GM18873 (cell line): ENCODE data around the gene TPCN2.

Experiments
- ATAC-seq: cut with Tn5 transposase; IDR thresholded peaks from one replicate; pipeline ENCODE4 v1.9.1; 2021; ENCODE audit warnings: mild to moderate bottlenecking, moderate library complexity, moderate number of reproducible peaks; ENCODE audit not compliant: unreplicated experiment, low FRiP score

TPCN2 gene

GRCh38 chr11:69108030-69108429, 59.3 kb downstream of the TPCN2 start:
- no peak for ATAC-seq

- ATAC-seq = no peak
Observed at GRCh38 chr11:69108559-69108958, 59.8 kb downstream of the TPCN2 start.

- ATAC-seq = no peak
Observed at GRCh38 chr11:69109101-69109500, 60.4 kb downstream of the TPCN2 start.

- no peak for ATAC-seq
Observed at GRCh38 chr11:69110451-69110850, 61.7 kb downstream of the TPCN2 start.

GRCh38 chr11:69111624-69112542, 63.2 kb downstream of the TPCN2 start:
- no peak for ATAC-seq

GRCh38 chr11:69113226-69113625, 64.5 kb downstream of the TPCN2 start:
- no peak for ATAC-seq

GRCh38 chr11:69113646-69114340, 65.1 kb downstream of the TPCN2 start:
- ATAC-seq = no peak

- ATAC-seq = no peak
Observed at GRCh38 chr11:69114362-69114761, 65.6 kb downstream of the TPCN2 start.

- ATAC-seq = no peak
Observed at GRCh38 chr11:69114811-69115523, 66.2 kb downstream of the TPCN2 start.

- ATAC-seq = no peak
Observed at GRCh38 chr11:69115586-69116560, 67.1 kb downstream of the TPCN2 start.

GRCh38 chr11:69116671-69117070, 67.9 kb downstream of the TPCN2 start:
- no peak for ATAC-seq

GRCh38 chr11:69119190-69119589, 70.5 kb downstream of the TPCN2 start:
- no peak for ATAC-seq

- ATAC-seq = no peak
Observed at GRCh38 chr11:69120096-69120875, 71.6 kb downstream of the TPCN2 start.

- no peak for ATAC-seq
Observed at GRCh38 chr11:69121021-69121420, 72.3 kb downstream of the TPCN2 start.

- ATAC-seq = no peak
Observed at GRCh38 chr11:69121621-69122325, 73.0 kb downstream of the TPCN2 start.

- no peak for ATAC-seq
Observed at GRCh38 chr11:69122326-69122629, 73.5 kb downstream of the TPCN2 start.

- no peak for ATAC-seq
Observed at GRCh38 chr11:69122630-69123431, 74.1 kb downstream of the TPCN2 start.
